ENCODE results near the gene SPATA33.
"Not testable (repeated sequence)": the region's sequence is repeated elsewhere in the genome, so short reads cannot be mapped to it uniquely, and the experiment has no call there.

The SPATA33 gene

GRCh38 chr16:89686520-89687091, 29.0 kb downstream of the SPATA33 start, which contains the start of gene CDK10:
CDK10 (plus strand) TSS chr16:89686689; CDS start chr16:89686711, 22 bp downstream.
- peak; percentile 96 for DNase-seq (ENCODE audit: extremely low spot score)
- TF ChIP-seq CTCF (IDR thresholded peaks at IDR 0.05; ENCODE audit: control extremely low read depth, extremely low read depth, low read depth, missing control alignments): no peak
- CTCF ChIA-PET: interaction anchor here (0.7 to 2.4 kb wide), 4 partner anchors 12 to 45 kb away, joined by 3 to 16 read pairs (median 4); no protein-coding TSS in a partner anchor
- POLR2A ChIA-PET: interaction anchor here (1.0 kb wide), 1 partner anchor 15 kb away, joined by 3 read pairs; the partner anchor contains the start of gene SPATA2L

DNA sequence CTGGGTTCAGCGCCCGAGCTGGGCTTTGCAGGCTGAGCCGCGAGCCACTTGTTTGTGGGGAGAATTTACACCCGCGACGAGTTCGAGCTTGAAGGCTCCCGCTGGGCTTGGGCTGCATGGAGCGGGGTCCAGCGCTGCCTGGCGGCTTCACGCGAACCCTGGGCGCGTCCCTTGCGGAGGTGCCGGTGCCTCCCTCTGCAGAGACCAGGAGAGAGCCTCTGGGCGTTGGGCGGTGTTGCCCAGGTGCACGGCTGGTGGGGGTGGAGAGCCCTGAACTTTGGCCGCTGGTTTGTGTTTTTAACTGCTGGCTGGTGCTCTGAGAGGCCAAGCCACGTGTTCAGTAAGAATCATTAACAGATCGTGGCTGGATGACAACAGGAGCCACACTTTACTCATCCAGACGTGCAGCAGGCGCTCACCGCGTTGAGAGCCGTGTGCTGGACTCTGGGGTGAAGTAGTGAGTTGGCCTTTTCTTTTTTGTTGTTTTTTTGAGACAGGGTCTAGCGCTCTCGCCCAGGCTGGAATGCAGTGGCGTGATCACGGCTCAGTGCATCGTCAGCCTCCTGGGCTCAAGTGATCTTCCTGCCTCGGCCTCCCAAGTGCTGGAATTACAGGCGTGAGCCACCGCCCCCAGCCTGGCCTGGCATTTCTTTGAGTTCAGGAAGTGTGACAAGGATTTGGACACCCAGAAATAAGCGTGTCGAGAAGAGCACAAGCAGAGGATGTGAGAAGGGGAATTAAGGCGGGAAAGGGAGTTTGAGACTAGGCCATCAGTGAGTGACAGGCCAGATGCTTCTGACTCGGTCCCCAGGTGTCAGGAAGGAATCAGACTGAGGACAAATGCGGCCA, 29.7 kb downstream of the SPATA33 start:
- DNase-seq (ENCODE audit: extremely low spot score): peak; percentile 66
- POLR2A ChIA-PET: interaction anchor here (1.0 kb wide), 1 partner anchor 14 kb away, joined by 3 read pairs; the partner anchor contains the start of gene SPATA2L

GRCh38 chr16:89688395-89688794, 30.8 kb downstream of the SPATA33 start:
- DNase-seq (ENCODE audit: extremely low spot score): no peak
- CTCF ChIA-PET: interaction anchor here (1.2 kb wide), 2 partner anchors 12 to 172 kb away, joined by 3 to 4 read pairs; no protein-coding TSS in a partner anchor

More for the DNA sequence above, 29.7 kb downstream of the SPATA33 start:
- CTCF ChIA-PET: interaction anchor here (0.7 to 2.4 kb wide), 4 partner anchors 12 to 46 kb away, joined by 3 to 16 read pairs (median 4); no protein-coding TSS in a partner anchor
- no peak for TF ChIP-seq CTCF (IDR thresholded peaks at IDR 0.05; ENCODE audit: control extremely low read depth, extremely low read depth, low read depth, missing control alignments)

GRCh38 chr16:89689142-89689541, 31.5 kb downstream of the SPATA33 start:
- no peak for TF ChIP-seq CTCF (IDR thresholded peaks at IDR 0.05; ENCODE audit: control extremely low read depth, extremely low read depth, low read depth, missing control alignments)
- ChIA-PET POLR2A (interaction anchor here (1.6 kb wide), 1 partner anchor 11 kb away, joined by 5 read pairs; no protein-coding TSS in a partner anchor), CTCF (interaction anchor here (1.0 to 1.2 kb wide), 3 partner anchors 11 to 172 kb away, joined by 3 to 4 read pairs (median 3); no protein-coding TSS in a partner anchor)
- DNase-seq (ENCODE audit: extremely low spot score): no peak

More at GRCh38 chr16:89688395-89688794, 30.8 kb downstream of the SPATA33 start:
- POLR2A ChIA-PET: interaction anchor here (1.6 kb wide), 1 partner anchor 12 kb away, joined by 5 read pairs; no protein-coding TSS in a partner anchor
- no peak for TF ChIP-seq CTCF (IDR thresholded peaks at IDR 0.05; ENCODE audit: control extremely low read depth, extremely low read depth, low read depth, missing control alignments)

DNA sequence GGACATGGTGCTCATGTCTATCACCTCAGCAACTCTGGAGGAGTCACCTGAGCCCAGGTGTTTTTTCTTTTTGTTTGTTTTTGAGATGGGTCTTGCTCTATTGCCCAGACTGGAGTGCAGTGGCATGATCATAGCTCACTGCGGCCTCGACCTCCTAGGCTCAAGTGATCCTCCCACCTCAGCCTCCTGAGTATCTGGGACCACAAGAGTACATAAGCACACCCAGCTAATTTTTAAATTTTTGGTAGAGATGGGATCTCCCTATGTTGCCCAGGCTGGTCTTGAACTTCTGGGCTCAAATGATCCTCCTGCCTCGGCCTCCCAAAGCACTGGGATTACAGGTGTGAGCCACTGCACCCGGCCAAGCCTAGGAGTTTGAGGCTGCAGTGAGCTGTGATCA, 32.0 kb downstream of the SPATA33 start:
- CTCF ChIA-PET: interaction anchor here (1.0 kb wide), 1 partner anchor 10 kb away, joined by 3 read pairs; no protein-coding TSS in a partner anchor
- POLR2A ChIA-PET: interaction anchor here (1.6 kb wide), 1 partner anchor 11 kb away, joined by 5 read pairs; no protein-coding TSS in a partner anchor
- DNase-seq (ENCODE audit: extremely low spot score): not testable (repeated sequence)

DNA sequence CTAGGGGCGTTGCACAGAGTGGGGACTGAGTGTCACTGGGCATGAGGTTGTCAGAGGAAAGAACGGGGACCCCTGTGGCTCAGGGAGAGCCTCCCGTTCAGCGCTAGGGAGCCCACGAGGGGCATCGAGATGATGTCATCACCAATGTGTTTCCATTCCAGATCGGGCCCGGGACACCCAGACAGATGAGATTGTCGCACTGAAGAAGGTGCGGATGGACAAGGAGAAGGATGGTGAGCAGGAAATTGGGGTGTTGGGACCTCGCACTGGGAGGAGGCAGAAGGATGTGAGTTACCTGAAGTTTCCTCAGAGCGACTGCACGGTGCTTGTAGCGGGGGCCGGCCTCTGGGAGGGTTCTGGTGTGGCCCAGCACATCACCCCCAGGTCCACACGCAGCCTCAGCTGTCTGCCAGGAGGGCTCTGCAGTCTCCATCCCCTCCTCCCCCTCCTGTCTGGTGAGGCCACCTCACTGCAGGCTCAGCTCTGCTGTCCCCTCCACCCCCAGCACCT, 32.8 kb downstream of the SPATA33 start:
- no peak for TF ChIP-seq CTCF (IDR thresholded peaks at IDR 0.05; ENCODE audit: control extremely low read depth, extremely low read depth, low read depth, missing control alignments)
- ChIA-PET POLR2A (no interaction called here), CTCF (no interaction called here)
- no peak for DNase-seq (ENCODE audit: extremely low spot score)

Measured in GM10248 (cell line).